GM18526 (cell line): ENCODE results near the gene KHK.

Experiments
- POLR2A ChIP-seq: IDR thresholded peaks from 3 replicates; pipeline ENCODE4 v1.6.1; 2011; ENCODE audit not compliant: insufficient read length; ENCODE audit errors: extremely low read depth

KHK gene

GRCh38 chr2:27143285-27143684 lies 56.7 kb downstream of the KHK start:
- no peak for TF ChIP-seq POLR2A

GRCh38 chr2:27145682-27146081 lies 59.1 kb downstream of the KHK start:
- TF ChIP-seq POLR2A: no peak

GRCh38 chr2:27147935-27148334 lies 61.4 kb downstream of the KHK start:
- TF ChIP-seq POLR2A: no peak

- TF ChIP-seq POLR2A: no peak
Observed at GRCh38 chr2:27148801-27149439, 62.3 kb downstream of the KHK start, which contains the start of gene TCF23. TSS of gene TCF23 (plus strand) at chr2:27149004. CDS start at chr2:27149134, 130 bp downstream.

GRCh38 chr2:27149570-27150405 lies 63.2 kb downstream of the KHK start:
- TF ChIP-seq POLR2A: no peak
